ENCODE results near the gene HOXA4. TPM values are rescaled to one million over a fixed set of nuclear protein-coding genes. Genes with fewer than 3 reads are reported as not detected.
A peak's percentile ranks its signal among the peaks of the same experiment; 100 is the strongest.

HOXA4 gene
- total and polyA plus RNA-seq, 2 experiments from 2014 or later, result 0.69 to 1.3 TPM

DNA sequence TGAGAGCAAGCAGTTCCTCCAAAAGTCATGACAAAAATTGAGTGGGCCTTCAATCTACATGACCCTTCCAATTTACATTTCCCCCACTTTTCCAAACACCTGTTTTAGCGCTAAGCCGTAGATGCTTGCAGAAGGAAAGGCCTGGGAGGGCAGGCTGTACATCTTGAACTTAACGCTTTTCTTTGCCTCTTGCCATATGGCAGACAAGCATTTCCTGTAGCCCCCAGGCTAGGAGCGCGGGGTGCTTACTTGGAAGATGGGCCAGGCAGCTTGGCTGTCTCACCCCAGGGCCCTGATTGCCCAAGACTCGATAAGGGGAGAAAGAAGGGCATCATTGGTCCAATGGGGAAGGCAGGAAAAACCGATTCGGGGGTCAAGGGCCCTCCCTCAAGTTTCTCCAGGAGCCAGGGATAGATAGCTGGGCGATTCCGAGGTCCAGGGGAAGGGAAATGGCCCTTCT, 41.8 kb upstream of the HOXA4 start:
- peak overlapping the region; percentile 61 for H3K4me3 ChIP-seq
- H3K79me2 ChIP-seq, result peaks cover 99% of the 10 kb centered on the region
- H4K20me1 ChIP-seq (ENCODE audit: insufficient read depth, poor library complexity, severe bottlenecking), result peaks cover 16% of the 10 kb centered on the region
- H3K4me1 ChIP-seq (ENCODE audit: insufficient read depth), result peaks cover 18% of the 10 kb centered on the region
- no peaks in the 10 kb centered on the region for H3K36me3 ChIP-seq (replicated peaks; ENCODE audit: insufficient read depth, low read depth)
- peak overlapping the region; percentile 96 for H3K27ac ChIP-seq
- H3K9me2 ChIP-seq (replicated peaks; ENCODE audit: insufficient read depth), result no peaks in the 10 kb centered on the region
- no peak for DNase-seq (ENCODE audit: low spot score)
- 19% methylated on average over 9 of the region's 10 CpGs for WGBS (ENCODE audit: low lambda C conversion rate, missing lambda C conversion rate)
- peaks cover 100% of the 10 kb centered on the region for H3K27me3 ChIP-seq
- H3K9me3 ChIP-seq (ENCODE audit: low read depth), result no peaks in the 10 kb centered on the region
- H2AFZ ChIP-seq, result no peak overlapping the region
- TF ChIP-seq, protein P1, sequence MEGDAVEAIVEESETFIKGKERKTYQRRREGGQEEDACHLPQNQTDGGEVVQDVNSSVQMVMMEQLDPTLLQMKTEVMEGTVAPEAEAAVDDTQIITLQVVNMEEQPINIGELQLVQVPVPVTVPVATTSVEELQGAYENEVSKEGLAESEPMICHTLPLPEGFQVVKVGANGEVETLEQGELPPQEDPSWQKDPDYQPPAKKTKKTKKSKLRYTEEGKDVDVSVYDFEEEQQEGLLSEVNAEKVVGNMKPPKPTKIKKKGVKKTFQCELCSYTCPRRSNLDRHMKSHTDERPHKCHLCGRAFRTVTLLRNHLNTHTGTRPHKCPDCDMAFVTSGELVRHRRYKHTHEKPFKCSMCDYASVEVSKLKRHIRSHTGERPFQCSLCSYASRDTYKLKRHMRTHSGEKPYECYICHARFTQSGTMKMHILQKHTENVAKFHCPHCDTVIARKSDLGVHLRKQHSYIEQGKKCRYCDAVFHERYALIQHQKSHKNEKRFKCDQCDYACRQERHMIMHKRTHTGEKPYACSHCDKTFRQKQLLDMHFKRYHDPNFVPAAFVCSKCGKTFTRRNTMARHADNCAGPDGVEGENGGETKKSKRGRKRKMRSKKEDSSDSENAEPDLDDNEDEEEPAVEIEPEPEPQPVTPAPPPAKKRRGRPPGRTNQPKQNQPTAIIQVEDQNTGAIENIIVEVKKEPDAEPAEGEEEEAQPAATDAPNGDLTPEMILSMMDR (IDR thresholded peaks at IDR 0.05; ENCODE audit: poor library complexity), result no peak
- H3K4me2 ChIP-seq, result peak overlapping the region; percentile 96

DNA sequence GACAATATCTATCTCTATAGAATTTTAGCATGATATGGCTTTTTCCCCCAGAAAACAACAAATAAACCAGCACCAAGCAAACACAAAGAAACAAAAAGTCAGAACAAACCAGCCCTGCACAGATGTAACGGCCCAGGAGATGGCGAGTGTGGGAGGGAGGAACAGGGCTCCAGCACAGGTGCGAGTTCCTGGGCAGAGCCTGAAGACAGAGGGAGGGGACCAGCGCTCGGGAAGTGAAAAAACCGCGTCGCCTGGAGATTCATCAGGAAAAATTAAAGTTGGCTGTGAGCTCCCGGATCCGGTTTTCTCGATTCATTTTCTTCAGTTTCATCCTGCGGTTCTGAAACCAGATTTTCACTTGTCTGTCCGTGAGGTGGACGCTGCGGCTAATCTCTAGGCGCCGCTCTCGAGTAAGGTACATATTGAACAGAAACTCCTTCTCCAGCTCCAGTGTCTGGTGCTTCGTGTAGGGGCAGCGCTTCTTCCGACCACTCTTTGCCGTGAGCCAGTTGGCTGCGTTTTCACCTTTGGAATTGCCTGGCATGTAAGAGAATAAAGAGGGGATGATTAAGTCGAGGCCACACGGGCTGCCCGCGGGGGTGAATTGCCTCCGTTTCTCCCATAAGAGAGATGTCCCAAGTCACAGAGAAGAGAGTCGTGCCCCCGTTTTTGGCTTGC, 41.2 kb upstream of the HOXA4 start:
- WGBS (ENCODE audit: low lambda C conversion rate, missing lambda C conversion rate), result 11% methylated on average over 30 of the region's 30 CpGs
- Histone ChIP-seq H3K4me1 (ENCODE audit: insufficient read depth) (peaks cover 13% of the 10 kb centered on the region), H3K27me3 (peaks cover 100% of the 10 kb centered on the region), H3K27ac (peak overlapping the region; percentile 96), H3K9me3 (ENCODE audit: low read depth) (no peaks in the 10 kb centered on the region), H2AFZ (no peak overlapping the region), H3K4me2 (peak overlapping the region; percentile 96), H3K4me3 (peak overlapping the region; percentile 34), H3K79me2 (peaks cover 99% of the 10 kb centered on the region), H3K9me2 (replicated peaks; ENCODE audit: insufficient read depth) (no peaks in the 10 kb centered on the region), H3K36me3 (replicated peaks; ENCODE audit: insufficient read depth, low read depth) (no peaks in the 10 kb centered on the region), H4K20me1 (ENCODE audit: insufficient read depth, poor library complexity, severe bottlenecking) (peaks cover 16% of the 10 kb centered on the region)
- TF ChIP-seq, protein P1 (IDR thresholded peaks at IDR 0.05; ENCODE audit: poor library complexity), result no peak
- no peak for TF ChIP-seq EZH2 (IDR thresholded peaks at IDR 0.05; ENCODE audit: borderline replicate concordance)
- no peak for TF ChIP-seq EZH2phosphoT487 (IDR thresholded peaks at IDR 0.05; ENCODE audit: low read depth, severe bottlenecking, unreplicated experiment)
- DNase-seq (ENCODE audit: low spot score), result no peak

DNA sequence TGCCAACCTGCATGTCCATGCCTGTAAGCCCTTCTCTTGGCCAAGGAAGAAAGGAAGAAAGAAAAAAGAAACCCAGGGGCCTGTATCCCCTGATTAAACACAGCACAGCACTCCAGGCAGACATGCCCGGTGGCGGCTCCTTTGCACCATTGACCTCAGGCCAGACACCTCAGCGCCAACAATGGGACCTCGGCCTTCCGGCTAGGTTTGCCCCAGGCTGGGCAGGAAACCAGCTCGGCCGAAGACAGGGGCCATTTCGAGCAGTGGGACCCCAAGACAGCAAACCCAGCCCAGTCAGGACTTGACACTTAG, 40.7 kb upstream of the HOXA4 start:
- H3K27ac ChIP-seq, result peak overlapping the region; percentile 96
- no peak for DNase-seq (ENCODE audit: low spot score)
- H3K9me2 ChIP-seq (replicated peaks; ENCODE audit: insufficient read depth), result no peaks in the 10 kb centered on the region
- peak overlapping the region; percentile 34 for H3K4me3 ChIP-seq
- no peak overlapping the region for H2AFZ ChIP-seq
- H3K36me3 ChIP-seq (replicated peaks; ENCODE audit: insufficient read depth, low read depth), result no peaks in the 10 kb centered on the region
- H3K4me2 ChIP-seq, result peak overlapping the region; percentile 96
- WGBS (ENCODE audit: low lambda C conversion rate, missing lambda C conversion rate), result 9% methylated on average over 8 of the region's 8 CpGs
- H3K4me1 ChIP-seq (ENCODE audit: insufficient read depth), result peaks cover 14% of the 10 kb centered on the region
- H3K9me3 ChIP-seq (ENCODE audit: low read depth), result no peaks in the 10 kb centered on the region
- peaks cover 99% of the 10 kb centered on the region for H3K79me2 ChIP-seq
- TF ChIP-seq EZH2 (IDR thresholded peaks at IDR 0.05; ENCODE audit: borderline replicate concordance), result peak; percentile 11
- TF ChIP-seq, protein P1 (IDR thresholded peaks at IDR 0.05; ENCODE audit: poor library complexity), result no peak
- peaks cover 100% of the 10 kb centered on the region for H3K27me3 ChIP-seq
- peaks cover 16% of the 10 kb centered on the region for H4K20me1 ChIP-seq (ENCODE audit: insufficient read depth, poor library complexity, severe bottlenecking)
